HepG2 (cell line): ENCODE results near the gene SPATA25. TPM values are rescaled to one million over a fixed set of nuclear protein-coding genes. Genes with fewer than 3 reads are reported as not detected.

Experiments used
- ELF1 ChIP-seq: sonication (generic); formaldehyde crosslinking; IDR thresholded peaks from 2 replicates; pipeline ENCODE4 v1.4.0; 2020; ENCODE audit warnings: missing genetic modification reagents
- ISL2 ChIP-seq: sonication (generic); formaldehyde crosslinking; IDR thresholded peaks from 2 replicates; pipeline ENCODE4 v1.5.0; 2020; ENCODE audit warnings: missing genetic modification reagents
- JDP2 ChIP-seq: sonication (generic); formaldehyde crosslinking; IDR thresholded peaks from 2 replicates; pipeline ENCODE4 v1.8.1; 2022; ENCODE audit warnings: missing genetic modification reagents, borderline replicate concordance
- JUND ChIP-seq: sonication (generic); formaldehyde crosslinking; IDR thresholded peaks from 2 replicates; pipeline ENCODE4 v1.8.0; 2022; ENCODE audit warnings: mild to moderate bottlenecking, missing genetic modification reagents
- MED1 ChIP-seq: sonication (generic); formaldehyde crosslinking; IDR thresholded peaks from 2 replicates; pipeline ENCODE4 v1.4.0; 2020; ENCODE audit warnings: missing genetic modification reagents
- MEIS1 ChIP-seq: sonication (generic); formaldehyde crosslinking; IDR thresholded peaks from 2 replicates; pipeline ENCODE4 v1.9.0; 2021; ENCODE audit warnings: mild to moderate bottlenecking, missing genetic modification reagents, moderate library complexity, borderline replicate concordance
- MTF1 ChIP-seq: sonication (generic); formaldehyde crosslinking; IDR thresholded peaks from 2 replicates; pipeline ENCODE4 v1.5.0; 2020; ENCODE audit warnings: missing genetic modification reagents
- NFIB ChIP-seq: sonication (generic); formaldehyde crosslinking; IDR thresholded peaks from 2 replicates; pipeline ENCODE4 v1.9.0; 2021; ENCODE audit warnings: missing genetic modification reagents, mild to moderate bottlenecking, borderline replicate concordance
- RFX1 ChIP-seq: fragments of 450-650 bp; IDR thresholded peaks from 2 replicates; pipeline ENCODE4 v1.6.1; 2017
- RFX5 ChIP-seq: IDR thresholded peaks from 2 replicates; pipeline ENCODE4 v1.6.1; 2011; ENCODE audit warnings: low read depth, low read length, improper control_type of control experiment
- SALL1 ChIP-seq: sonication (generic); formaldehyde crosslinking; IDR thresholded peaks from 2 replicates; pipeline ENCODE4 v1.8.0; 2022; ENCODE audit warnings: mild to moderate bottlenecking, missing genetic modification reagents
- TAF1 ChIP-seq: sonication (generic); formaldehyde crosslinking; IDR thresholded peaks from 2 replicates; pipeline ENCODE4 v1.4.0; 2020; ENCODE audit warnings: missing genetic modification reagents
- TBX2 ChIP-seq: sonication (generic); formaldehyde crosslinking; IDR thresholded peaks from 2 replicates; pipeline ENCODE4 v1.5.0; 2020; ENCODE audit warnings: missing genetic modification reagents, mild to moderate bottlenecking, borderline replicate concordance
- ZBTB1 ChIP-seq: sonication (generic); formaldehyde crosslinking; IDR thresholded peaks from 2 replicates; pipeline ENCODE4 v1.4.0; 2020; ENCODE audit warnings: missing genetic modification reagents, borderline replicate concordance
- ZNF543 ChIP-seq: sonication (generic); formaldehyde crosslinking; IDR thresholded peaks from 2 replicates; pipeline ENCODE4 v1.4.0; 2020; ENCODE audit warnings: mild to moderate bottlenecking, missing genetic modification reagents
- ZNF570 ChIP-seq: sonication (generic); formaldehyde crosslinking; IDR thresholded peaks from 2 replicates; pipeline ENCODE4 v1.4.0; 2020; ENCODE audit warnings: mild to moderate bottlenecking, missing genetic modification reagents, borderline replicate concordance
- ZNF879 ChIP-seq: sonication (generic); formaldehyde crosslinking; IDR thresholded peaks from 2 replicates; pipeline ENCODE4 v1.8.1; 2023; ENCODE audit warnings: missing genetic modification reagents
- ZNF891 ChIP-seq: sonication (generic); formaldehyde crosslinking; IDR thresholded peaks from 2 replicates; pipeline ENCODE4 v1.5.0; 2020; ENCODE audit warnings: mild to moderate bottlenecking, missing genetic modification reagents
- polyA plus RNA-seq, 8 experiments: library from polyadenylated mRNA; depleted of rRNA in 3 of 8; stranded (reverse) in 7 of 8; unstranded in 1 of 8; fragments of >200 nt; fragmentation: Illumina TruSeq in 4 of 8; extraction: Trizol in 4 of 8; gene quantifications; 2 replicates each; pipeline versions ENCODE4 v1.2.1 to v1.2.3, GENCODE V29; 2011 to 2016; ENCODE audit warnings: low read depth in 4 of 8, missing spikeins in 1 of 8, mixed read lengths in 1 of 8; ENCODE audit not compliant: insufficient read depth in 1 of 8
- total RNA-seq, 5 experiments: library from RNA; depleted of rRNA; stranded (reverse); fragments of >200 nt; fragmentation: Illumina TruSeq; extraction: Trizol; gene quantifications; 2 replicates each; pipeline ENCODE4 v1.2.3, GENCODE V29; 2016; ENCODE audit warnings: low read depth in 1 of 5
- TF ChIP-seq, protein P1 (sequence below): IDR thresholded peaks from 2 replicates; pipeline ENCODE4 v1.6.1; 2016; ENCODE audit warnings: missing genetic modification reagents, missing compliant biosample characterization
- TF ChIP-seq, protein P2 (sequence below): sonication (generic); formaldehyde crosslinking; IDR thresholded peaks from 2 replicates; pipeline ENCODE4 v1.4.0; 2020; ENCODE audit warnings: mild to moderate bottlenecking, missing genetic modification reagents
- TF ChIP-seq, protein P3 (sequence below): sonication (generic); formaldehyde crosslinking; IDR thresholded peaks from 2 replicates; pipeline ENCODE4 v1.8.0; 2022; ENCODE audit warnings: low read depth, missing genetic modification reagents
- TF ChIP-seq, protein P4 (sequence below): sonication (generic); formaldehyde crosslinking; IDR thresholded peaks from 2 replicates; pipeline ENCODE4 v1.5.0; 2020; ENCODE audit warnings: missing genetic modification reagents
- TF ChIP-seq, protein P5 (sequence below): sonication (generic); formaldehyde crosslinking; IDR thresholded peaks from 2 replicates; pipeline ENCODE4 v1.8.1; 2023; ENCODE audit warnings: mild to moderate bottlenecking, missing genetic modification reagents, borderline replicate concordance
- TF ChIP-seq, protein P6 (sequence below): IDR thresholded peaks from 2 replicates; pipeline ENCODE4 v1.6.1; 2016

SPATA25 gene
- total and polyA plus RNA-seq, 2 of the 13 experiments (the other 11 are each of a cell fraction or from before 2014, with no cell fraction given) = 4.8 to 7.6 TPM

DNA sequence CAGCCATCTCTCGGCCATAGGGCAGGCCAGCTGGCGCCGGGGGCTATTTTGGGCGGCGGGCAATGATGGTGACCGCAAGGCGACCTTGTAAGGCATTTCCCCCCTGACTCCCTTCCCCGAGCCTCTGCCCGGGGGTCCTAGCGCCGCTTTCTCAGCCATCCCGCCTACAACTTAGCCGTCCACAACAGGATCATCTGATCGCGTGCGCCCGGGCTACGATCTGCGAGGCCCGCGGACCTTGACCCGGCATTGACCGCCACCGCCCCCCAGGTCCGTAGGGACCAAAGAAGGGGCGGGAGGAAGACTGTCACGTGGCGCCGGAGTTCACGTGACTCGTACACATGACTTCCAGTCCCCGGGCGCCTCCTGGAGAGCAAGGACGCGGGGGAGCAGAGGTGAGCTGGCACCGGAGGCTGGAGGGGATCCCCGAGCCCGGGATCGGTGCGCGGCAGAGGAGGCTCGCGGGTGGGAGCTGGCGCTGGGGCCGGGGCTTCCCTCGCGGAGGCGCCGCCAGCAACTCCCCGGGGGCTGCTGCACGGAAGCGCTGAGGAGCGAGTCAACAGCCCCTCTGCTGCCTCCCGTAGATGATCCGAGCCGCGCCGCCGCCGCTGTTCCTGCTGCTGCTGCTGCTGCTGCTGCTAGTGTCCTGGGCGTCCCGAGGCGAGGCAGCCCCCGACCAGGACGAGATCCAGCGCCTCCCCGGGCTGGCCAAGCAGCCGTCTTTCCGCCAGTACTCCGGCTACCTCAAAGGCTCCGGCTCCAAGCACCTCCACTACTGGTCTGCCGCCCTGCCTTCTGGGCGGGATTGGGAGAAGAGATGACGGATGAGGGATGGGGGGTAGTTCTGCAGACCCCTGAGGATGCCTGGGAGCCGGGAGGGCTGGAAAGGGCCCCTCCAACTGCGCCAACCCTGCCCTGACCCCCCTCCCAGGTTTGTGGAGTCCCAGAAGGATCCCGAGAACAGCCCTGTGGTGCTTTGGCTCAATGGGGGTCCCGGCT lies 3.9 kb upstream of the SPATA25 start, which contains the start of the genes CTSA and NEURL2 (continued):
- TF ChIP-seq ZBTB1 (CRISPR knock-in tag) (peak; percentile 34; the same call in 1 of the 2 replicates), NFIB (no peak; the same call in 1 of the 2 replicates), MED1 (peak; percentile 98), TAF1 (CRISPR knock-in tag) (peak; percentile 97), RFX1 (no peak), ZNF891 (CRISPR knock-in tag) (peak; percentile 94), JUND (CRISPR knock-in tag) (peak; percentile 77; the same call in 1 of the 2 replicates), ISL2 (CRISPR knock-in tag) (peak; percentile 96), ZNF570 (peak; percentile 92), MTF1 (peak; percentile 88; the same call in 1 of the 2 replicates), TBX2 (peak; percentile 99), ZNF543 (CRISPR knock-in tag) (peak; percentile 99), SALL1 (CRISPR knock-in tag) (peak; percentile 100), ELF1 (CRISPR knock-in tag) (peak; percentile 90), JDP2 (CRISPR knock-in tag) (peak; percentile 98), MEIS1 (CRISPR knock-in tag) (peak; percentile 99), RFX5 (no peak), ZNF879 (CRISPR knock-in tag) (peak; percentile 94)
- TF ChIP-seq, protein P1, sequence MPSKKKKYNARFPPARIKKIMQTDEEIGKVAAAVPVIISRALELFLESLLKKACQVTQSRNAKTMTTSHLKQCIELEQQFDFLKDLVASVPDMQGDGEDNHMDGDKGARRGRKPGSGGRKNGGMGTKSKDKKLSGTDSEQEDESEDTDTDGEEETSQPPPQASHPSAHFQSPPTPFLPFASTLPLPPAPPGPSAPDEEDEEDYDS (CRISPR knock-in tag) = peak; percentile 92
- TF ChIP-seq, protein P2, sequence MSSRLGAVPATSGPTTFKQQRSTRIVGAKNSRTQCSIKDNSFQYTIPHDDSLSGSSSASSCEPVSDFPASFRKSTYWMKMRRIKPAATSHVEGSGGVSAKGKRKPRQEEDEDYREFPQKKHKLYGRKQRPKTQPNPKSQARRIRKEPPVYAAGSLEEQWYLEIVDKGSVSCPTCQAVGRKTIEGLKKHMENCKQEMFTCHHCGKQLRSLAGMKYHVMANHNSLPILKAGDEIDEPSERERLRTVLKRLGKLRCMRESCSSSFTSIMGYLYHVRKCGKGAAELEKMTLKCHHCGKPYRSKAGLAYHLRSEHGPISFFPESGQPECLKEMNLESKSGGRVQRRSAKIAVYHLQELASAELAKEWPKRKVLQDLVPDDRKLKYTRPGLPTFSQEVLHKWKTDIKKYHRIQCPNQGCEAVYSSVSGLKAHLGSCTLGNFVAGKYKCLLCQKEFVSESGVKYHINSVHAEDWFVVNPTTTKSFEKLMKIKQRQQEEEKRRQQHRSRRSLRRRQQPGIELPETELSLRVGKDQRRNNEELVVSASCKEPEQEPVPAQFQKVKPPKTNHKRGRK (CRISPR knock-in tag) = no peak
- TF ChIP-seq, protein P3, sequence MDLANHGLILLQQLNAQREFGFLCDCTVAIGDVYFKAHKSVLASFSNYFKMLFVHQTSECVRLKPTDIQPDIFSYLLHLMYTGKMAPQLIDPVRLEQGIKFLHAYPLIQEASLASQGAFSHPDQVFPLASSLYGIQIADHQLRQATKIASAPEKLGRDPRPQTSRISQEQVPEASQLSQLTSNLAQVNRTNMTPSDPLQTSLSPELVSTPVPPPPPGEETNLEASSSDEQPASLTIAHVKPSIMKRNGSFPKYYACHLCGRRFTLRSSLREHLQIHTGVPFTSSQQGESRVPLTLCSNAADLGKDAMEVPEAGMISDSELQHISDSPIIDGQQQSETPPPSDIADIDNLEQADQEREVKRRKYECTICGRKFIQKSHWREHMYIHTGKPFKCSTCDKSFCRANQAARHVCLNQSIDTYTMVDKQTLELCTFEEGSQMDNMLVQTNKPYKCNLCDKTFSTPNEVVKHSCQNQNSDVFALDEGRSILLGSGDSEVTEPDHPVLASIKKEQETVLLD (CRISPR knock-in tag) = peak; percentile 95
- TF ChIP-seq, protein P4, sequence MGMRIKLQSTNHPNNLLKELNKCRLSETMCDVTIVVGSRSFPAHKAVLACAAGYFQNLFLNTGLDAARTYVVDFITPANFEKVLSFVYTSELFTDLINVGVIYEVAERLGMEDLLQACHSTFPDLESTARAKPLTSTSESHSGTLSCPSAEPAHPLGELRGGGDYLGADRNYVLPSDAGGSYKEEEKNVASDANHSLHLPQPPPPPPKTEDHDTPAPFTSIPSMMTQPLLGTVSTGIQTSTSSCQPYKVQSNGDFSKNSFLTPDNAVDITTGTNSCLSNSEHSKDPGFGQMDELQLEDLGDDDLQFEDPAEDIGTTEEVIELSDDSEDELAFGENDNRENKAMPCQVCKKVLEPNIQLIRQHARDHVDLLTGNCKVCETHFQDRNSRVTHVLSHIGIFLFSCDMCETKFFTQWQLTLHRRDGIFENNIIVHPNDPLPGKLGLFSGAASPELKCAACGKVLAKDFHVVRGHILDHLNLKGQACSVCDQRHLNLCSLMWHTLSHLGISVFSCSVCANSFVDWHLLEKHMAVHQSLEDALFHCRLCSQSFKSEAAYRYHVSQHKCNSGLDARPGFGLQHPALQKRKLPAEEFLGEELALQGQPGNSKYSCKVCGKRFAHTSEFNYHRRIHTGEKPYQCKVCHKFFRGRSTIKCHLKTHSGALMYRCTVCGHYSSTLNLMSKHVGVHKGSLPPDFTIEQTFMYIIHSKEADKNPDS (CRISPR knock-in tag) = peak; percentile 96
- TF ChIP-seq, protein P5, sequence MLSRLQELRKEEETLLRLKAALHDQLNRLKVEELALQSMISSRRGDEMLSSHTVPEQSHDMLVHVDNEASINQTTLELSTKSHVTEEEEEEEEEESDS = peak; percentile 98
- TF ChIP-seq, protein P6, sequence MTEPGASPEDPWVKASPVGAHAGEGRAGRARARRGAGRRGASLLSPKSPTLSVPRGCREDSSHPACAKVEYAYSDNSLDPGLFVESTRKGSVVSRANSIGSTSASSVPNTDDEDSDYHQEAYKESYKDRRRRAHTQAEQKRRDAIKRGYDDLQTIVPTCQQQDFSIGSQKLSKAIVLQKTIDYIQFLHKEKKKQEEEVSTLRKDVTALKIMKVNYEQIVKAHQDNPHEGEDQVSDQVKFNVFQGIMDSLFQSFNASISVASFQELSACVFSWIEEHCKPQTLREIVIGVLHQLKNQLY (CRISPR knock-in tag) = peak; percentile 99
